Liver (tissue), 9 donors: ENCODE results near the gene LRP4. TPM values are rescaled to one million over a fixed set of nuclear protein-coding genes. Genes with fewer than 3 reads are reported as not detected.

Experiments
- DNase-seq: peaks from one replicate; pipeline ENCODE4 v3.0.0-alpha.2; 2017; ENCODE audit warnings: low spot score
- H3K27ac ChIP-seq, 2 donors: one replicate each; pipeline ENCODE4 v1.7.0; 2013; ENCODE audit warnings: inconsistent platforms in 2 of 2, low read length in 2 of 2, control low read depth in 1 of 2, low read depth in 1 of 2, mild to moderate bottlenecking in 1 of 2
- H3K27me3 ChIP-seq, 4 donors: one replicate each; pipeline versions ENCODE4 v1.6.1 to v1.7.0; 2013; ENCODE audit warnings: low read length in 3 of 4, inconsistent platforms in 1 of 4, mild to moderate bottlenecking in 1 of 4, moderate library complexity in 1 of 4; ENCODE audit not compliant: control insufficient read depth in 4 of 4, insufficient read depth in 4 of 4
- H3K36me3 ChIP-seq, 4 donors: one replicate each; pipeline versions ENCODE4 v1.6.1 to v1.7.0; 2013; ENCODE audit warnings: low read length in 3 of 4, mild to moderate bottlenecking in 3 of 4, low read depth in 1 of 4, moderate library complexity in 1 of 4; ENCODE audit not compliant: control insufficient read depth in 4 of 4, insufficient read depth in 3 of 4
- H3K4me1 ChIP-seq, 4 donors: one replicate each; pipeline versions ENCODE4 v1.6.1 to v1.7.0; 2013; ENCODE audit warnings: low read length in 3 of 4, mild to moderate bottlenecking in 3 of 4, moderate library complexity in 1 of 4; ENCODE audit not compliant: control insufficient read depth in 4 of 4, insufficient read depth in 4 of 4
- H3K4me3 ChIP-seq, 3 donors: one replicate each; pipeline versions ENCODE4 v1.6.1 to v1.7.0; 2013; ENCODE audit warnings: low read length in 3 of 3, control low read depth in 1 of 3, low read depth in 1 of 3, mild to moderate bottlenecking in 1 of 3
- H3K9ac ChIP-seq, 2 donors: one replicate each; pipeline ENCODE4 v1.7.0; 2013; ENCODE audit warnings: low read length in 2 of 2, mild to moderate bottlenecking in 2 of 2, moderate library complexity in 2 of 2, control low read depth in 1 of 2, low read depth in 1 of 2
- H3K9me3 ChIP-seq, 4 donors: one replicate each; pipeline versions ENCODE4 v1.6.1 to v1.7.0; 2013; ENCODE audit warnings: low read length in 3 of 4; ENCODE audit not compliant: control insufficient read depth in 4 of 4
- ATF3 ChIP-seq: IDR thresholded peaks from 2 replicates; pipeline ENCODE4 v1.6.1; 2016; ENCODE audit warnings: antibody characterized with exemption
- CTCF ChIP-seq: fragments of 150-350 bp; IDR thresholded peaks from 2 replicates; pipeline ENCODE4 v1.5.1; 2017; ENCODE audit warnings: improper control_type of control experiment, low read depth, low read length; ENCODE audit not compliant: missing input control
- EGR1 ChIP-seq, 2 donors: IDR thresholded peaks; 2 replicates each; pipeline ENCODE4 v1.6.1; 2016 to 2018; ENCODE audit warnings: antibody characterized with exemption in 2 of 2, low read depth in 2 of 2
- FOXA1 ChIP-seq: IDR thresholded peaks from 2 replicates; pipeline ENCODE4 v1.6.1; 2016; ENCODE audit warnings: antibody characterized with exemption
- FOXA2 ChIP-seq: IDR thresholded peaks from 2 replicates; pipeline ENCODE4 v1.6.1; 2016; ENCODE audit warnings: antibody characterized with exemption
- GABPA ChIP-seq, 2 donors: IDR thresholded peaks in 1 of 2; conservative IDR thresholded peaks in 1 of 2; 2 replicates each; pipeline ENCODE4 v1.6.1; 2016; ENCODE audit warnings: antibody characterized with exemption in 2 of 2, mild to moderate bottlenecking in 1 of 2, moderate library complexity in 1 of 2
- HNF4A ChIP-seq, 2 donors: conservative IDR thresholded peaks; 2 replicates each; pipeline ENCODE4 v1.6.1; 2016; ENCODE audit warnings: antibody characterized with exemption in 2 of 2, mild to moderate bottlenecking in 2 of 2
- HNF4G ChIP-seq: IDR thresholded peaks from 2 replicates; pipeline ENCODE4 v1.6.1; 2016; ENCODE audit warnings: antibody characterized with exemption
- JUND ChIP-seq, 2 donors: IDR thresholded peaks; 2 replicates each; pipeline ENCODE4 v1.6.1; 2016; ENCODE audit warnings: antibody characterized with exemption in 2 of 2
- MAX ChIP-seq: IDR thresholded peaks from 2 replicates; pipeline ENCODE4 v1.6.1; 2016; ENCODE audit warnings: antibody characterized with exemption
- NR2F2 ChIP-seq: IDR thresholded peaks from 2 replicates; pipeline ENCODE4 v1.6.1; 2016; ENCODE audit warnings: antibody characterized with exemption
- RAD21 ChIP-seq, 2 donors: IDR thresholded peaks; 2 replicates each; pipeline ENCODE4 v1.6.1; 2016; ENCODE audit warnings: antibody characterized with exemption in 2 of 2, mild to moderate bottlenecking in 2 of 2
- REST ChIP-seq: IDR thresholded peaks from 2 replicates; pipeline ENCODE4 v1.6.1; 2016; ENCODE audit warnings: antibody characterized with exemption, mild to moderate bottlenecking
- SP1 ChIP-seq: IDR thresholded peaks from 2 replicates; pipeline ENCODE4 v1.6.1; 2018; ENCODE audit warnings: antibody characterized with exemption, mild to moderate bottlenecking
- TAF1 ChIP-seq: conservative IDR thresholded peaks from 2 replicates; pipeline ENCODE4 v1.6.1; 2016; ENCODE audit warnings: antibody characterized with exemption, mild to moderate bottlenecking
- YY1 ChIP-seq: IDR thresholded peaks from 2 replicates; pipeline ENCODE4 v1.6.1; 2016; ENCODE audit warnings: antibody characterized with exemption, mild to moderate bottlenecking
- WGBS: extraction: QIAGEN DNeasy Blood & Tissue Kit; methylation state at CpG from one replicate; pipeline ENCODE4 v1.1.7; 2013; 5-methylcytosine and 5-hydroxymethylcytosine counted together
- polyA plus RNA-seq, 2 donors: library from polyadenylated mRNA; stranded (reverse) in 1 of 2; unstranded in 1 of 2; fragments of 200-250 nt in 1 of 2; fragments of >200 nt in 1 of 2; fragmentation: Nextera tagmentation in 1 of 2; extraction: Ambion mirVana in 1 of 2; gene quantifications; one replicate each; pipeline versions ENCODE4 v1.2.1 to v1.2.3, GENCODE V29; 2013 to 2015
- total RNA-seq, 2 donors: library from RNA; depleted of rRNA; stranded (reverse); fragments of >200 nt; gene quantifications; one replicate each; pipeline ENCODE4 v1.2.3, GENCODE V29; 2014
- TF ChIP-seq, protein P1 (sequence below): IDR thresholded peaks from 2 replicates; pipeline ENCODE4 v1.6.1; 2016; ENCODE audit warnings: antibody characterized with exemption
- donor health status: healthy.
- donor health status: healthy.
- donor health status: healthy.
- donor health status: healthy.
- donor health status: healthy.

Gene LRP4
- total and polyA plus RNA-seq, 4 donors: 0.50 to 3.1 (median 0.90) TPM

GRCh38 chr11:46889251-46889650 is 29.1 kb downstream of the LRP4 start:
- Histone ChIP-seq H3K27me3 (no peaks in the 10 kb centered on the region), H3K9me3 (no peaks in the 10 kb centered on the region), H3K4me1 (no peaks in the 10 kb centered on the region), H3K4me3 (no peak overlapping the region), H3K27ac (no peak overlapping the region), H3K9ac (no peak overlapping the region), H3K36me3 (peaks cover 0 to 2% (median 0%) of the 10 kb centered on the region in 4 donors)
- DNase-seq: no peak
- TF ChIP-seq NR2F2: no peak
- no peak for TF ChIP-seq HNF4A (conservative IDR thresholded peaks at IDR 0.05)
- no peak for TF ChIP-seq TAF1
- TF ChIP-seq YY1: no peak
- no peak for TF ChIP-seq HNF4G
- no peak for TF ChIP-seq RAD21 (IDR thresholded peaks at IDR 0.05)
- TF ChIP-seq, protein P1, sequence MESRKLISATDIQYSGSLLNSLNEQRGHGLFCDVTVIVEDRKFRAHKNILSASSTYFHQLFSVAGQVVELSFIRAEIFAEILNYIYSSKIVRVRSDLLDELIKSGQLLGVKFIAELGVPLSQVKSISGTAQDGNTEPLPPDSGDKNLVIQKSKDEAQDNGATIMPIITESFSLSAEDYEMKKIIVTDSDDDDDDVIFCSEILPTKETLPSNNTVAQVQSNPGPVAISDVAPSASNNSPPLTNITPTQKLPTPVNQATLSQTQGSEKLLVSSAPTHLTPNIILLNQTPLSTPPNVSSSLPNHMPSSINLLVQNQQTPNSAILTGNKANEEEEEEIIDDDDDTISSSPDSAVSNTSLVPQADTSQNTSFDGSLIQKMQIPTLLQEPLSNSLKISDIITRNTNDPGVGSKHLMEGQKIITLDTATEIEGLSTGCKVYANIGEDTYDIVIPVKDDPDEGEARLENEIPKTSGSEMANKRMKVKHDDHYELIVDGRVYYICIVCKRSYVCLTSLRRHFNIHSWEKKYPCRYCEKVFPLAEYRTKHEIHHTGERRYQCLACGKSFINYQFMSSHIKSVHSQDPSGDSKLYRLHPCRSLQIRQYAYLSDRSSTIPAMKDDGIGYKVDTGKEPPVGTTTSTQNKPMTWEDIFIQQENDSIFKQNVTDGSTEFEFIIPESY: no peak
- TF ChIP-seq EGR1 (IDR thresholded peaks at IDR 0.05; ENCODE audit: low read depth in 2 of 2): no peak
- TF ChIP-seq SP1: no peak
- no peak for TF ChIP-seq FOXA2
- TF ChIP-seq ATF3: no peak
- TF ChIP-seq CTCF: no peak
- no peak for TF ChIP-seq FOXA1
- TF ChIP-seq REST: no peak
- no peak for TF ChIP-seq GABPA (IDR thresholded peaks at IDR 0.05 in 1 of 2, conservative IDR thresholded peaks at IDR 0.05 in 1 of 2)
- no peak for TF ChIP-seq JUND (IDR thresholded peaks at IDR 0.05)
- no peak for TF ChIP-seq MAX
- 79% methylated on average over 7 of the region's 7 CpGs for WGBS

- WGBS: 93% methylated on average over 5 of the region's 5 CpGs
- H3K9me3 ChIP-seq: no peaks in the 10 kb centered on the region
- no peak for DNase-seq
- TF ChIP-seq CTCF (no peak), GABPA (IDR thresholded peaks at IDR 0.05 in 1 of 2, conservative IDR thresholded peaks at IDR 0.05 in 1 of 2) (no peak), EGR1 (IDR thresholded peaks at IDR 0.05; ENCODE audit: low read depth in 2 of 2) (no peak), ATF3 (no peak), SP1 (no peak), RAD21 (IDR thresholded peaks at IDR 0.05) (no peak)
- TF ChIP-seq, protein P1: no peak
Measured at GRCh38 chr11:46888636-46889035, 29.7 kb downstream of the LRP4 start.

More at GRCh38 chr11:46888636-46889035, 29.7 kb downstream of the LRP4 start:
- no peak overlapping the region for H3K4me3 ChIP-seq
- H3K4me1 ChIP-seq: no peaks in the 10 kb centered on the region
- peaks cover 0 to 2% (median 0%) of the 10 kb centered on the region in 4 donors for H3K36me3 ChIP-seq
- H3K9ac ChIP-seq: no peak overlapping the region
- H3K27me3 ChIP-seq: no peaks in the 10 kb centered on the region
- no peak overlapping the region for H3K27ac ChIP-seq
